ENCODE results near the gene IGSF3. TPM values are rescaled to one million over a fixed set of nuclear protein-coding genes. Genes with fewer than 3 reads are reported as not detected.

Gene IGSF3
- total and polyA plus RNA-seq, 2 of the 8 experiments (the other 6 are each of a cell fraction or from before 2014, with no cell fraction given): 30.0 to 32.2 TPM

DNA sequence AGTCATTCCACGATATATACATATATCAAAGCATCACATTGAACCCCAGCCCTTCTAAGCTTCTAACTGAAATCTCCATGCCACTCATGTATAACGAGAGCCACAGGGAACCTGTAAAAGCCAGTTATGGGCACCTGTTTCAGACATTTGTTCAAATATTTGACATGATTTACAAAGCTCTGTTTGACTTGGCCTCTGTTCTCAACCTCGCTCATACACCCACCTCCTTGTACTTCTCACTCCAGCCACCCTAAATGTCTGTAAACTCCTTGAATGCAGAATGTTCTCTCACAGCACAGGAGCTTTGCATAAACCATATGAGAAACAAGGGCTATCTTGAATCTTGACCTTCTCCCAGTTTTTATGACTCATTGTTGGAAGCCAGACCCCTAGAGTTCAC, 49.8 kb upstream of the IGSF3 start:
- DNase-seq (ENCODE audit: low read depth in 1 of 2, low spot score in 2 of 2) (no peak), FAIRE-seq (no peak)
- no peak overlapping the region for H4K91ac ChIP-seq (replicated peaks; ENCODE audit: insufficient read length, low read length)
- no peak overlapping the region for H3K56ac ChIP-seq (replicated peaks; ENCODE audit: insufficient read length, low read depth, low read length)
- H3K4me3 ChIP-seq (ENCODE audit: extremely low read depth in 1 of 4, insufficient read depth in 2 of 4, low read depth in 3 of 4, low read length in 4 of 4): no peak overlapping the region
- CTCF ChIA-PET (ENCODE audit: partially characterized antibody): interaction anchor here (0.8 kb wide), 1 partner anchor 45 kb away, joined by 5 read pairs; no protein-coding TSS in a partner anchor
- no peak overlapping the region for H2BK12ac ChIP-seq (ENCODE audit: low read depth, low read length)
- WGBS, 2 experiments (ENCODE audit: extremely low coverage in 1 of 2, insufficient coverage in 1 of 2, insufficient read length in 1 of 2, insufficient replicate concordance in 2 of 2, low coverage in 1 of 2, low lambda C conversion rate in 2 of 2, missing lambda C conversion rate in 1 of 2): 89% methylated on average over 3 of the region's 3 CpGs; no CpG with 5 or more reads in 1 of the 2 experiments
- H3K79me2 ChIP-seq (ENCODE audit: control insufficient read depth in 1 of 2, insufficient read depth in 2 of 2, low read length in 2 of 2): no peaks in the 10 kb centered on the region
- H2BK15ac ChIP-seq (ENCODE audit: low read length): no peak overlapping the region
- no peak overlapping the region for H3K14ac ChIP-seq (ENCODE audit: insufficient read length)
- H3K4me2 ChIP-seq (ENCODE audit: insufficient read depth in 1 of 2, low read depth in 2 of 2, low read length in 2 of 2): no peak overlapping the region
- no peaks in the 10 kb centered on the region for H3K36me3 ChIP-seq (ENCODE audit: control insufficient read depth in 2 of 4, insufficient read depth in 4 of 4, low read length in 3 of 4)
- no peak overlapping the region for H3K9ac ChIP-seq (replicated peaks in 1 of 4; ENCODE audit: extremely low read depth in 1 of 4, low read depth in 3 of 4, low read length in 3 of 4)
- peaks cover 2 to 5% of the 10 kb centered on the region in 2 experiments; a peak in 2 of 4 replicates for H3K9me3 ChIP-seq (ENCODE audit: insufficient read depth in 2 of 2, low read depth in 1 of 2, low read length in 1 of 2)
- H3K23ac ChIP-seq (ENCODE audit: insufficient read length): no peak overlapping the region
- no peak overlapping the region for H2AFZ ChIP-seq (ENCODE audit: low read length)
- H3K4me1 ChIP-seq (replicated peaks in 1 of 4; ENCODE audit: control insufficient read depth in 3 of 4, insufficient read depth in 4 of 4, low read length in 3 of 4): peaks cover 3 to 13% (median 7%) of the 10 kb centered on the region in 4 experiments
- no peak overlapping the region for H3K27ac ChIP-seq (ENCODE audit: low read depth, low read length)
- H3K79me1 ChIP-seq (ENCODE audit: low read depth, low read length): no peaks in the 10 kb centered on the region
- H3K27me3 ChIP-seq (replicated peaks in 1 of 4; ENCODE audit: control insufficient read depth in 3 of 4, extremely low read depth in 1 of 4, insufficient read depth in 3 of 4, low read length in 3 of 4): no peaks in the 10 kb centered on the region
- no peak overlapping the region for H2BK20ac ChIP-seq (ENCODE audit: low read length)
- no peak overlapping the region for H4K8ac ChIP-seq (ENCODE audit: extremely low read depth, insufficient read depth, low read length)
- no peak overlapping the region for H2BK5ac ChIP-seq (ENCODE audit: low read depth, low read length)
- no peak overlapping the region for H4K5ac ChIP-seq (ENCODE audit: insufficient read length, low read depth, low read length)
- H2AK5ac ChIP-seq (ENCODE audit: low read depth, low read length): no peak overlapping the region
- POLR2A ChIA-PET (ENCODE audit: partially characterized antibody): no interaction called here
- no peak overlapping the region for H3K18ac ChIP-seq (ENCODE audit: extremely low read depth, low read length)
- no peaks in the 10 kb centered on the region; the same call in 1 of the 2 replicates for H3K23me2 ChIP-seq (ENCODE audit: low read depth, low read length)
- H2BK120ac ChIP-seq (replicated peaks; ENCODE audit: low read depth, low read length): no peak overlapping the region
- H3K4ac ChIP-seq (replicated peaks; ENCODE audit: insufficient read length, low read depth, low read length): no peak overlapping the region
- H4K20me1 ChIP-seq (replicated peaks in 1 of 2; ENCODE audit: control insufficient read depth in 1 of 2, insufficient read depth in 2 of 2, low read length in 2 of 2): no peaks in the 10 kb centered on the region
- TF ChIP-seq GTF2F1 (IDR thresholded peaks at IDR 0.05; ENCODE audit: borderline replicate concordance, low read depth, low read length) (no peak), ZNF274 (IDR thresholded peaks at IDR 0.05; ENCODE audit: borderline replicate concordance, extremely low read depth, low read length) (no peak)

Data from H1 (cell line).